ENCODE results near the gene DNAH9. TPM values are rescaled to one million over a fixed set of nuclear protein-coding genes. Genes with fewer than 3 reads are reported as not detected.

DNAH9 gene
- polyA plus RNA-seq, 1 donor (not counting 4 experiments of a cell fraction or from before 2014, with no cell fraction given) = 0.42 TPM

DNA sequence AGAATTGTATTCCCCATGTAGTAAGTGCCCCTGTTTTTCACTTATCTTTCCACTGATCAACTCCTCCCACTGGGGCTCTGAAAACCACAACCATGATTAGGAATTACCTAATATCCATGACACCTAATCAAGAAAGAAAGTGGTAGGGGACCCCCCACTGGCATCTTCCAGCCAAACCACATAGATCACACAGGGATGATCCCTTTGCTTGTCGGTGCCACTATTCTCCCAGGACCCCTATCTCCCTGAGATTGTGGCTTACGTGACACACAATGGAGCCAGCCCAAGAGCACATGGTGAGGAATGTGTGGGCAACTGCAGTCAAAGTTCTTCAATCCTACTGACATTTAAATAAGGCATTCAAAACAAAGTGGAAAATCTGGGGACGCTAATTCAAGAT, 17.6 kb upstream of the DNAH9 start:
- H3K9me1 ChIP-seq (ENCODE audit: control insufficient read depth, extremely low read depth, insufficient read depth, low read length) = no peaks in the 10 kb centered on the region
- dilution Hi-C loops (cut with MboI; ENCODE audit: extremely low pct_ligation_motif_present, low sequenced_read_pairs) = no loop called here
- H4K20me1 ChIP-seq (ENCODE audit: control insufficient read depth, extremely low read depth, insufficient read depth, low read length) = no peaks in the 10 kb centered on the region
- no peaks in the 10 kb centered on the region for H3K36me3 ChIP-seq (ENCODE audit: control insufficient read depth in 2 of 2, extremely low read depth in 1 of 2, insufficient read depth in 2 of 2, low read length in 2 of 2)
- no peak overlapping the region for H3K4me2 ChIP-seq (ENCODE audit: control insufficient read depth, extremely low read depth, insufficient read depth, low read depth, low read length)
- no peak overlapping the region for H3K9ac ChIP-seq (ENCODE audit: control insufficient read depth, extremely low read depth, insufficient read depth, low read length)
- H3K4me1 ChIP-seq (ENCODE audit: control insufficient read depth, extremely low read depth, insufficient read depth, low read length) = no peaks in the 10 kb centered on the region
- H3K9me3 ChIP-seq (ENCODE audit: control insufficient read depth, low read depth, low read length) = no peaks in the 10 kb centered on the region
- no peaks in the 10 kb centered on the region for H3K27me3 ChIP-seq (ENCODE audit: control insufficient read depth, extremely low read depth, insufficient read depth, low read length)
- no peaks in the 10 kb centered on the region for H3K79me2 ChIP-seq (ENCODE audit: control insufficient read depth, insufficient read depth, low read length)
- H2AFZ ChIP-seq (ENCODE audit: control insufficient read depth, low read length) = no peak overlapping the region
- no peak overlapping the region for H3K27ac ChIP-seq (ENCODE audit: control insufficient read depth, insufficient read depth, low read length)
- TF ChIP-seq EZH2 (IDR thresholded peaks at IDR 0.05; ENCODE audit: low read length) = no peak
- TF ChIP-seq, protein P1, sequence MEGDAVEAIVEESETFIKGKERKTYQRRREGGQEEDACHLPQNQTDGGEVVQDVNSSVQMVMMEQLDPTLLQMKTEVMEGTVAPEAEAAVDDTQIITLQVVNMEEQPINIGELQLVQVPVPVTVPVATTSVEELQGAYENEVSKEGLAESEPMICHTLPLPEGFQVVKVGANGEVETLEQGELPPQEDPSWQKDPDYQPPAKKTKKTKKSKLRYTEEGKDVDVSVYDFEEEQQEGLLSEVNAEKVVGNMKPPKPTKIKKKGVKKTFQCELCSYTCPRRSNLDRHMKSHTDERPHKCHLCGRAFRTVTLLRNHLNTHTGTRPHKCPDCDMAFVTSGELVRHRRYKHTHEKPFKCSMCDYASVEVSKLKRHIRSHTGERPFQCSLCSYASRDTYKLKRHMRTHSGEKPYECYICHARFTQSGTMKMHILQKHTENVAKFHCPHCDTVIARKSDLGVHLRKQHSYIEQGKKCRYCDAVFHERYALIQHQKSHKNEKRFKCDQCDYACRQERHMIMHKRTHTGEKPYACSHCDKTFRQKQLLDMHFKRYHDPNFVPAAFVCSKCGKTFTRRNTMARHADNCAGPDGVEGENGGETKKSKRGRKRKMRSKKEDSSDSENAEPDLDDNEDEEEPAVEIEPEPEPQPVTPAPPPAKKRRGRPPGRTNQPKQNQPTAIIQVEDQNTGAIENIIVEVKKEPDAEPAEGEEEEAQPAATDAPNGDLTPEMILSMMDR (optimal IDR thresholded peaks at IDR 0.05 in 1 of 3, IDR thresholded peaks at IDR 0.05 in 1 of 3, conservative IDR thresholded peaks at IDR 0.05 in 1 of 3; ENCODE audit: extremely low read depth in 1 of 3, insufficient read depth in 2 of 3, low read length in 3 of 3) = no peak
- no peak overlapping the region for H3K4me3 ChIP-seq (ENCODE audit: control insufficient read depth in 2 of 3, extremely low read depth in 1 of 3, insufficient read depth in 2 of 3, low read depth in 1 of 3, low read length in 3 of 3)
- DNase-seq (ENCODE audit: low read depth, low spot score) = no peak
- FAIRE-seq = no peak

GRCh38 chr17:11582217-11582616, 16.1 kb upstream of the DNAH9 start:
- no peaks in the 10 kb centered on the region for H4K20me1 ChIP-seq (ENCODE audit: control insufficient read depth, extremely low read depth, insufficient read depth, low read length)
- H3K4me2 ChIP-seq (ENCODE audit: control insufficient read depth, extremely low read depth, insufficient read depth, low read depth, low read length) = no peak overlapping the region
- no peak overlapping the region for H3K27ac ChIP-seq (ENCODE audit: control insufficient read depth, insufficient read depth, low read length)
- H3K36me3 ChIP-seq (ENCODE audit: control insufficient read depth in 2 of 2, extremely low read depth in 1 of 2, insufficient read depth in 2 of 2, low read length in 2 of 2) = no peaks in the 10 kb centered on the region
- H3K9ac ChIP-seq (ENCODE audit: control insufficient read depth, extremely low read depth, insufficient read depth, low read length) = no peak overlapping the region
- FAIRE-seq (no peak), DNase-seq (ENCODE audit: low read depth, low spot score) (no peak)
- no peaks in the 10 kb centered on the region for H3K27me3 ChIP-seq (ENCODE audit: control insufficient read depth, extremely low read depth, insufficient read depth, low read length)
- dilution Hi-C loops (cut with MboI; ENCODE audit: extremely low pct_ligation_motif_present, low sequenced_read_pairs) = no loop called here
- H3K79me2 ChIP-seq (ENCODE audit: control insufficient read depth, insufficient read depth, low read length) = no peaks in the 10 kb centered on the region
- no peak overlapping the region for H2AFZ ChIP-seq (ENCODE audit: control insufficient read depth, low read length)
- no peaks in the 10 kb centered on the region for H3K4me1 ChIP-seq (ENCODE audit: control insufficient read depth, extremely low read depth, insufficient read depth, low read length)
- no peaks in the 10 kb centered on the region for H3K9me3 ChIP-seq (ENCODE audit: control insufficient read depth, low read depth, low read length)
- H3K9me1 ChIP-seq (ENCODE audit: control insufficient read depth, extremely low read depth, insufficient read depth, low read length) = no peaks in the 10 kb centered on the region
- no peak overlapping the region for H3K4me3 ChIP-seq (ENCODE audit: control insufficient read depth in 2 of 3, extremely low read depth in 1 of 3, insufficient read depth in 2 of 3, low read depth in 1 of 3, low read length in 3 of 3)
- no peak for TF ChIP-seq EZH2 (IDR thresholded peaks at IDR 0.05; ENCODE audit: low read length)
- TF ChIP-seq, protein P1 (optimal IDR thresholded peaks at IDR 0.05 in 1 of 3, IDR thresholded peaks at IDR 0.05 in 1 of 3, conservative IDR thresholded peaks at IDR 0.05 in 1 of 3; ENCODE audit: extremely low read depth in 1 of 3, insufficient read depth in 2 of 3, low read length in 3 of 3) = no peak
